Lung microvascular endothelial cell (primary cell): ENCODE measurements around the gene WFDC1. TPM values are rescaled to one million over a fixed set of nuclear protein-coding genes. Genes with fewer than 3 reads are reported as not detected.

Experiments used
- DNase-seq, 2 donors: peaks; one replicate each; pipeline versions ENCODE4 v3.0.0 to v3.0.0-alpha.2; 2010; ENCODE audit warnings: low read depth in 2 of 2
- total RNA-seq: library from RNA; depleted of rRNA; stranded (reverse); fragments of >200 nt; gene quantifications from 2 replicates; pipeline ENCODE4 v1.2.1, GENCODE V29; 2014

WFDC1 gene
- total RNA-seq, 1 donor from 2014 or later: not detected

DNA sequence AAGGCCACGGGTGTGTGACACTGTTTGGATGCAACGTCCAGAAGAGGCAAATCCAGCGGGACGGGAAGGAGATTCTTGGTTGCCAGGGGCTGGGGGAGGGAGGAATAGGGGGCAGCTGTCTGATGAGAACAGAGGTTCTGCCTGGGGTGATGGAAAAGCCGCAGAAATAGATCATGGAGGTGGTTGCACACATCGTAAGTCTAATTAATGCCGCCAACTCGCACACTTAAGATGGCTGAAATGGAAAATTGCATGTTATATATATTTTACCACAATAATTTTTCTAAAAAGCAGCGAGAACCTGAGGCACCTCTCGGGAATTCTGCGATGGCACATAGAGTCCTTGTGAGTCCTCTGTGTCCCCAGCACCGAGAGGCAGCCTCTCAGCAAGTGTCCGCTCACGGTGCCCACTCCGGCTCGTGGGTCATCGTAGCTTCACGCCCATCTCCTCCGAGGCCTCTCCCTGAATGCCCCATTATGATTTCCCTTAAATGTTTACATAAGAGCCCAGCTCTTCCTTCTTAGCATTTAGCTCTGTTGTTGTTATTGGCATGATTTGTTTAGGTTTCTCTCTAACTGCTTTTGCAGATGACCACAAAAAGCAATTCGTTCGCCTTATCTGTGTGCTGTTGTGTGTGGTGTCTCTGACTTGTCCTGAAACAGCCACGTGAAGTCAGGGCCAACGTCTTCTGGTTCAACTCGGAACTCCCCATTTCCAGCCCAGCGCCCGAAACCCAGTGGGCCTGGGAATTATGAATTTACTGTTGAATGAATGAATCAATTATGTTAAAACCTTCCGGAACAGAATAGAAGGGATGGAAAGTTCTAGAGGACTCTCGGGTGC is 7.7 kb downstream of the WFDC1 start:
- DNase-seq: no peak

DNA sequence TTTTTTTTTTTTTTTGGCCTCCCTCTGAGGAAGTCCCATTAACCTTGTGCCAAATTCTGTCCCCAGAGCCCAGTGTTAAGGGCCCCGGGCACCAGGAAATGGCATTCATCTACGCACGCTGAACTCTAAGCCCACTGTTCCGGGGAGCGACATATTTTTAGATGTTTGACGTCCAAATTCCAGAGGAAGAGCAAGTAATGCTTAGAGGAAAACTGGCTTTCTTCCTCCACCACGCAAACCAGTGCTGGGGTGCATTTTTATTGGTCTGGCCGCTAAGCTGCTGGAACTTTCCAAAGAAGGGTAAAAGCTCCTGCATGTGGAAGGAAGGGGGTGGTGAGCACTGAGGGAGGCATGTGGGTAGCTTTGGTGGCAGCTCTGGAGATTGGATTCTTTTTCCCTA is 8.3 kb downstream of the WFDC1 start:
- DNase-seq: peak in 1 of 2 donors; percentile 4

GRCh38 chr16:84303516-84303915 is 8.8 kb downstream of the WFDC1 start:
- DNase-seq: no peak

DNA sequence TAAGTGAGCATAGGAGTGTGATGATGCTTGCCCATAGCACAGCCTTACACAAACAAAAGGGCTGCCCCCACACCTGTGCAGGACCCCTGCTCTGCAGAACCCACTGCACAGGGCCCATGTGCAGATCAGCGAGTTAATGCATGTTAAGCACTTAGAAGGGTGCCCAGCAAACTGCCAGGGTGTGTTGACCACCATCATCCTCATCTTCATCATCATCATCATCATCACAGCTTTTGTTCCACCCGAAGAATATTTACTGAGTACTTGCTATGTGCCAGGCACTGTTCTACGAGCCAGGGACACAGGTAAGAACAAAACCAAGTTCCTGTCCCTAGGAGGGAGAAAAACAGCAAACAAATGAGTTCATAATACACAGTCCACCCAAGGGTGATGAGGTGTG is 11.9 kb downstream of the WFDC1 start:
- DNase-seq: no peak

DNA sequence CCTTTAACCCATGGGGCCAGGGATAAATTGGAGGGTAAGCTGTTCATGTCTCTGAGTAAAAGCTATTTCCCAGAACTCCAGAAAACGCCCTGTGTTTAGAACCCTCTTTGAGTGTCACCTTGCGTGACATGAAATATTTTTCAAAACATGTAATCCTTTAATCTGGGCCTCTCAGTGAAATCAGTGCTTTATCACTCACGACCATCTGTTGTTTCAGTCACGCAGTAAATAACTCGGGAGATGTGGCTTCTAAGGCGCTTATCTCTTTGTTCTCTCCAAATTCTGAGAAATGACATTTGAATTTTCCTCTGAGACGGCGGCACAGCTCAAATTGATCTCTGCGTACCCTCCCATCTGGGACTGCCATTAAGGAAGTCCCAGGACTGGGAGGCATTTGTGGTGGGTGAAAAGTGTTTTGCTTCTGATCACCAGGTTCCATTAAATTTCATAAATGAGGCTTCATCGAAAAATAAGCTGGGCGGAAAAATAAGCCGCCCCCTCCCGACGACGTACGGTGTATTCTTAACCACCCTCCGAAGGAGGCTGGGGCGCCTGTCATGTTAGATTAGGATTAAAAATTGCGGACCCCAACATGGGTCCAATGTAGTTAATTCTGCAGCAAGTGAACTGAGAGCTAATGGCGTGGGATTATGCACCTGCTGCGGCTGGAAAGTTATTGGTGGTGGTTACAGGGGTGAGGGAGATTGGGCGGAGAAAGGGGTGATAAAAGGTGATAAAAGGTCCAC is 12.7 kb downstream of the WFDC1 start:
- DNase-seq: no peak

- DNase-seq: peak; percentile 45 to 55
Observed at GRCh38 chr16:84308120-84308519, 13.4 kb downstream of the WFDC1 start.

- no peak for DNase-seq
Observed at GRCh38 chr16:84310642-84311041, 16.0 kb downstream of the WFDC1 start.

DNA sequence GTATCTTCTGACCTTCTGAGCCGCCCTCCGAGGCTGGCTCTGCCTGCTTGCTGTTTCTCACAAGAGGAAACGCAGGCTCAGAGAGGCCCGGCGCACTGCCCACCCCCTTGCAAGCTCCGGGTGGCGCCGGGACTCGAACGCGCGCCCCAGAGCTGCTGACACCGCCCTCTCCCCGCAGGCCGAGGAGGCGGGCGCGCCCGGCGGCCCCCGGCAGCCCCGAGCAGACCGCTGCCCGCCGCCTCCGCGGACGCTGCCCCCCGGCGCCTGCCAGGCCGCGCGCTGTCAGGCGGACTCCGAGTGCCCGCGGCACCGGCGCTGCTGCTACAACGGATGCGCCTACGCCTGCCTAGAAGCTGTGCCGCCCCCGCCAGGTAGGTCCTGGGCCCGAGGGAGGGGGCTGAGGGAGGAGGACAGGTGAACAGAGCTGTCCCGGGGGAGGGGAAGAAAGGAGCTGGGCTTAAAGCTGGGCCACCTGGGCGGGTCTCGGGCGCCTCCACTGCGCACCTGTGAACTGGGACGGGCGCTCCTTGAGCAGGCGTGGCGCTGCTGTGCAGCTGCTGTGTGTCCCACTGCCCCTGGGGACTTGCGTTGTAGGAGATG is 18.2 kb downstream of the WFDC1 start:
- no peak for DNase-seq

DNA sequence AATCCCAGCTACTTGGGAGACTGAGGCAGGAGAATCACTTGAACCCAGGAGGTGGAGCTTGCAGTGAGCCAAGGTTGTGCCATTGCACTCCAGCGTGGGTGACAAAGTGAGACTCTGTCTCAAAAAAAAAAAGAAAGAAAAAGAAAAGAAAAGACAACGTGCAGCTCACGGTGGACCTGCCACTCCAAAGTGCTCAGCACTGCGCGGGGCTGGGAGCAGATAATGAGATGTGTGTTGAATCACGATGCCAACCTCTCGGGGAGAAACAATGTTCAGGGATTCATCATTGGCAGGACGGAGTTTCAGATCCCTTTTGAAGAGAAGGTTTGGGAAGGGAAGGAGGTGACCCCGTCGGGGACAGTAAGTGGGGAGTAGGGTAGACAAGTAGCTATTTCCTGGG is 19.2 kb downstream of the WFDC1 start:
- DNase-seq: no peak

DNA sequence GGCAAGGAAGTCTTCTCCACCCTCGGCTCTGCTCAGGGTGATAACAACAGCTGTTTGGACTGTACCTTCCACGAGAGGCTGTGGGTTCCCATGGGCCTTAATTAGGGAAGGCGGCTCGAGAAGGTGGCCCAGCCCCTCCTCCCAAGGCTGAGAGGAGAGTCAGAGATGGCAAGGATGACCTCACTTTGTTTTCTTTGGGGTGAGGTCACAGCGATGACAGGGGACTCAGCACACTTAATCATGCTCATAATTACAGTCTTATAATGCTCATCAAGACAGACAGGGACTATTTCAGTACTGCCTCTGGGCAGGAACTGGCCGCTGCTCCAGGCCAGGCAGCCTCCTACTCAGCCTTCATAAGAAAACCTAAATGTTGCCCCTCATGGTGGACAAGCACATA is 19.7 kb downstream of the WFDC1 start:
- no peak for DNase-seq

DNA sequence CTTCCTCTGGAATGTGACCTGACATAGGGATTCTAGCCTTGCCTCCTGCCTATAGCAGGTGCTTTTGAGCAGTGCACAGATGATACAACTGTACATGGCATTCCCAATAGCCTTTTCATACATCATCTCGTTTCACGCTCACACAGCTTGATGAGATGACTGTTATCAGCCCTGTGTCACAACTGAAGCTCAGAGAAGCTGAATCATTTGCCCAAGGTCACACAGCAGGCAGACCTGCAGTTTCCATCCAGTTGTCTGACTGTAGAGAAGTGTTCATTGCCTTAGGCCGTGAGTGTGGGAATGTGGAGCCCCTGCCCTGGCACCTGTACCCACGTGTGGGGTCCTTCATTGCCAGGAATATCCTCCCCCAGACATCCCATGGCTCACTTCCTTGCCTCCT is 20.1 kb downstream of the WFDC1 start:
- no peak for DNase-seq

DNA sequence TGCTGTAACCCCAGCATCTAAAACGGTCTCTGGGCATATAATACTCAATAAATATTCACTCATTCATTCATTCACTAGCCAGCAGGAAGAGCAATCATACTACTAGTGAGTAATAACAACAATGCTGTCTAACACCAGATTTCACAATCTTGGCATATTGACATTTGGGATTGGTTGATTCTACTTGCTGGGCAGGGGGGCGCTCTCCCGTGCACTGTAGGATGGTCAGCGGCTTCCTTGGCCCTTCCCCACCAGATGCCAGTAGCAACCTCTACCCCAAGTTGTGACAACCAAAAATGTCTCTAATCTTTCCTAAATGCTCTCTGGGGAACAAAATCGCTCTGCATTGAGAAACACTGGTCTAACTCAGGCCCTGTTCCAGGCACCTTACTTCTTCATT is 20.7 kb downstream of the WFDC1 start:
- no peak for DNase-seq

GRCh38 chr16:84318091-84318975 is 23.7 kb downstream of the WFDC1 start:
- DNase-seq: no peak

GRCh38 chr16:84319146-84319760 is 24.6 kb downstream of the WFDC1 start:
- no peak for DNase-seq

- DNase-seq: no peak
Observed at GRCh38 chr16:84320511-84320910, 25.8 kb downstream of the WFDC1 start.

DNA sequence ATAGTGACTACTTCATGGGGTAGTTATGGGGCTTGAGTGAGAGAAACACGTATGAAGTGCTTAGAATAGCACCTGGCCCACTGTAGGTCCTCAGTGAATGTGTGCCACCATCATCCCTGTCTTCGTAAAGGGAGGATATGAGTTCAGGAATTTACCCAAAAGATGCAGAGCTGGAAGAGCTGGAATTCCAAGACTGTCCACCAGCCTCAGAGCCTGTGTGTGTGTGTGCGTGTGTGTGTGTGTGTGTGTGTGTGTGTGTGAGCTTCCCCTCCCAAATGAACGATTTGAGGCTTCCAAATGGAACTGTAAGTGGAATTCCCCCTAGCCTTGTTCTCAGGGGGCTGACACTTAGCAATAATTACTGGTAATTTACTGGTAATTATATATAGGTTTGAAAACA is 27.3 kb downstream of the WFDC1 start:
- no peak for DNase-seq

DNA sequence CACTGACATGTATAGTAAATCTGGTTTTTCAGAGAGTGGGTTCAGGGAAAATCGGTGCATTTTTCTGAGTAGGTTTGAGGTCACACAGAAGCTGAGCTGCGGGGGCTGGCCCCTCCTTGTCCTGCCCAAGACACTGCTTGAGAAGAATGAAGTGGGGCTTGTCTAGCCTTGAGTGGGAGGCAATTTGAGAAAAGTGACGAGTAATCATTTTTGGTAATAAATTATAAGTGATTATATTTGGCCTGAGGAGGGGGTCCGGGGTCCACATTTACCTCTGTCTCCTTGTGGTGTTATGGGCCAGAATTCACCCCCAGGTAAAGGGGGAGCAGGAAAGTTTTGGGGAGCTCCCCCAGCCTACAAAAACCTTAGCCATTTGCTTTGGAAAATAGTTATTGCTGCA is 28.1 kb downstream of the WFDC1 start:
- DNase-seq: no peak

- DNase-seq: no peak
Observed at GRCh38 chr16:84323606-84324005, 28.9 kb downstream of the WFDC1 start.

- DNase-seq: no peak
Observed at GRCh38 chr16:84324434-84325262, 30.0 kb downstream of the WFDC1 start.

- DNase-seq: no peak
Observed at GRCh38 chr16:84326545-84326944, 31.9 kb downstream of the WFDC1 start.
